HG02981 (cell line): ENCODE measurements around the gene GUCA2B.

Source experiments
- ATAC-seq: cut with Tn5 transposase; IDR thresholded peaks from one replicate; pipeline ENCODE4 v1.9.1; 2021; ENCODE audit warnings: mild to moderate bottlenecking, moderate library complexity; ENCODE audit not compliant: unreplicated experiment

Gene GUCA2B

DNA sequence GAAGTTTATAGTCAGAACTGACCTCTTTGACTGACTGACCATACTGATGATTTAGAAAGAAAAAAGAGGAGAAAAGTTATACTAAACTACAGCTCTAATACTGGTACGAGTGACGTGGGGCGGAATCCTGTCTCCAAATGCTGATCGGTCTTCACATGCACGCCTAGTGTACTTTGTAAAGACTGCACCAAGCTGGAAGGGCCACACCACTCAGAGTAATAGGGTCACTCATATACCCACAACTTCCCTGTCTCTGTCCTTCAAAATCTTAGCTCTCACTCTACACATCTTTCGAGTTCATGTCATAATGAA lies 30.7 kb downstream of the GUCA2B start:
- no peak for ATAC-seq

DNA sequence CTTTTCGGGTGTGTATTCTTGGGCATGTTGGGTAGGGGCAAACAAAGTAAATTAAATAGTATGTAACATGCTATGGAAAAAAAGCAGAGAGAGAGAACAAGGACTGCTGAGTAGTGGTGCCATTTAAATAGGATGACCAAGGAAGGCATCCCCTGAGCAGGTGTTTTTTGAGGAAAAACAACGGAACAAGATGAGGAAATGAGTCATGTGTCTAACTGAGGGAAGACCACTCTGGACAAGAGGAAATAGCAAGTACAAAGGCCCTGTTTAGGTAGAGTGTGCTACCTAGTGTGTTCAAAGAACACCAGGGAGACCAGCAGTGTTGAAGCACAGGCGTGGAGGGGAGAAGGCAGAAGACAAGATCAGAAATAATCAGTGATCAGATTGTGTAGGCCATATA lies 31.4 kb downstream of the GUCA2B start:
- no peak for ATAC-seq

DNA sequence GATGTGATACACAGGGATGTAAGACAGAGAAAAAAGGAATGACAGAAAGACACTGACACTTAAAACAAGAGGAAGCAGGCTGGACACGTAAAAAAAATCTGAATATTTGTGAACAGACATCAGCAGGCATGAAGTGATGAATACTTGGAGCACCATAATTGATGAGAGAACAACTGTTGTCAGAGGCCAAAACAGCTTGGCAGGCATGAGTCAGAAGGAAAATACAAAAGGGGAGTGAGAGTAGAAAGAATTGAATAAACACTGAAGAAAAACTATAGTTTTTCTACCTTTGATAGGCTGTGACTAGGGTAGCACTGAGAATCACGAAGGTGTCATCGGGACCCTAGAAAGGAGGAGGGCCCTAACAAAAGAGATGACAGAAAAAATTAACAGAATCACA lies 32.9 kb downstream of the GUCA2B start:
- no peak for ATAC-seq

- ATAC-seq, result no peak
Measured at GRCh38 chr1:42189931-42190853, 37.0 kb downstream of the GUCA2B start.

GRCh38 chr1:42191319-42191718 lies 38.1 kb downstream of the GUCA2B start:
- ATAC-seq, result no peak

DNA sequence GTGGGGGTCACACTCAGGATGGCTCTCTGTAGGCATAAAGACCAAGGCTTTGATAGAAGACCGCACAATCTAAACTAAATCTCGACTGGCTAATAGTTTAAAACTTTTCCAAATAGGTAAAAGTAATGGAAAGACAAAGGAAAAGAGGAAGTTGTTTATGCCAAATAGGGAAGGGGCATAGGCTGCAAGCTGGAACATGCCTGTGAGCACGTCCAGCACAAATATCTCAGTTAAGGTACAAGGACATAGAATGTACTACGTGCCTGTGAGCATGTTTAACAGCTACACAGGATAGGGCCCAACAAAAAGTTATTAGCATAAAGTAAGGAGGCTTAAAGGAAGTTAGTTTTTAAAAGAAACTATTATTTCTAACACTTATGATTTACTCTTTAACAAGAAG lies 38.9 kb downstream of the GUCA2B start:
- no peak for ATAC-seq

DNA sequence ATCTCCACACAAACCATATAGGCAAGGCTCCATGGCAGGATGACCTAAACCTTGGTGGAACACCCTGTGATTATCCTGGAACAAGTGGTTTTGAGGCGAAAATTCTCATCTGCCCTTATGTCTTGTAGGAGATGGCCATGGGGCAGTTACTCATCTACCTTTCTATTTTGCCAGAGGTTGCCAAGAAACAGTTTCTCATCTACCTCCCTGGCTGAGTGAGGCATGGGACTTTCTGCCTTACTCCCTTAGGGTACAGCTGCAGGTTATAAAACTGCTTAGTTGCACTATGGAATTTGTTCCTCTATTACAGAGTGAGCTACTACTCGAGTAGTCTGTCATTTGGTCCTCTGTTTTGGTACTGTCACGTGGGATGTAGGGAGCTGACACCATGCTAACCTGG lies 42.6 kb downstream of the GUCA2B start:
- ATAC-seq, result no peak

DNA sequence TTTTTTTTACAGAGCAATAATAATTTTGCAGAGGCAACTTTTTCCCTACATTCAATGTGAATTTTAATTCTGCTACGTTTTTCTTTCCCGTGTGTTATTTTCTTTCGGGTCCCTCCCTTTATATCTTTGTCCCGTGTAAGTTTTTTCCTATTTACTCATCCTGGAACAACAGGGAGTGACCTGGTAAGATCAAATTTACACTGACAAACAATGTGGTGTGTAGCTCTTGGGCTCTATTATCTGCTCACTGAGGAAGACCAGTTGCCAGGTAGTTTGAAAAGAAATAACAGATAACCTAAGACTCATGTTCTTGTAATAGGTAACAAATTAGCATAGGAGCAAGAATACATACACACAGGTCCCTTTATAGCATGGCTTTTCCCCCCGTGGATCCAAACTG lies 45.0 kb downstream of the GUCA2B start:
- no peak for ATAC-seq

DNA sequence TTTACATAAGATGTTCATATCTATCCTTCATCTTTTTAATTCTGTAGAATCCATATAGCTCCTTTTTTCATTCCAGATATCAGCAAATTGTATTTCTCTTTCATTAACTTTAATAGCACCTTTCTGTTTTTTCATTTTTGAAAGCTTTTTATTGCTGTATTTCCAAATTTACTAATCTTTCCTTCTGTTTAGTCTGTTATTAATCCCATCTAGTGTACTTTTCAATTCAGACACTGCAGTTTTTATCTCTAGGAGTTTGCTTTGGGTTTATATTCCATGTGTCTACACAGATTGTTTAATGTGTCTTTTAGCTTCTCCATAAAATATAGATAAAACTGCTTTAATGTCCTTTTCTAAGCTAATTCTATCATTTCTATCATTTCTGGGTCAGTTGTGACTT lies 48.8 kb downstream of the GUCA2B start:
- no peak for ATAC-seq
